GM21381 (cell line): Measurements from ENCODE around the gene NRIP3.

Experiments
- ATAC-seq: cut with Tn5 transposase; IDR thresholded peaks from one replicate; pipeline ENCODE4 v1.9.1; 2021; ENCODE audit warnings: mild to moderate bottlenecking, moderate library complexity; ENCODE audit not compliant: unreplicated experiment

Gene NRIP3

GRCh38 chr11:8933931-8934330, 69.9 kb downstream of the NRIP3 start:
- no peak for ATAC-seq

GRCh38 chr11:8932564-8933180, 71.1 kb downstream of the NRIP3 start, which contains the start of gene C11orf16:
C11orf16 (minus strand) TSS chr11:8932947; CDS start chr11:8932308, 639 bp downstream.
- no peak for ATAC-seq
